AG09319 (cell line): ENCODE results near the gene KRT37.
"Not testable (repeated sequence)": the region's sequence is repeated elsewhere in the genome, so short reads cannot be mapped to it uniquely, and the experiment has no call there.

Experiments
- DNase-seq: peaks from one replicate; pipeline ENCODE4 v3.0.0-alpha.2; 2010; ENCODE audit warnings: low read depth; ENCODE audit errors: extremely low read depth
- TF ChIP-seq, protein P1 (sequence below): IDR thresholded peaks from 2 replicates; pipeline ENCODE4 v1.5.1; 2011; ENCODE audit warnings: low read depth, mild to moderate bottlenecking, inconsistent platforms, low read length, moderate library complexity

The KRT37 gene

DNA sequence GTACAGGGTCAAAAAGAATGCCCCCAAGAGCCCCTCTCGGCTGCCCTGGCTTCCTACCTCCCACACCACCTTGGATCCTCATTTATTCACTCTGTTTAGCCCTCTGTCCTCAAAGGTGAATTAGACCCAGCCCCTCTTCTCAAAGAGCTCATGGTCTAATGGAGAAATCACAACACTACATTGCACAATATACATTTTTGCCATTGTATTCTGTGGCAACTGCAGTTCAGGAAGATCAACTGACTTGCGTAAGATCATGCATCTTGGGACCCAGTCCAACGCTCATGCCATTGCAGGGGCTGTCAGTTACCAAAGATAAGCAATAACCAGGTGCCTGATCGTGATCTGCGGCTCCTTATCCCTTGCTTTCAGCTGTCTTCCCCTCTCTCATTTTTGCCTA is 15.0 kb upstream of the KRT37 start:
- TF ChIP-seq, protein P1, sequence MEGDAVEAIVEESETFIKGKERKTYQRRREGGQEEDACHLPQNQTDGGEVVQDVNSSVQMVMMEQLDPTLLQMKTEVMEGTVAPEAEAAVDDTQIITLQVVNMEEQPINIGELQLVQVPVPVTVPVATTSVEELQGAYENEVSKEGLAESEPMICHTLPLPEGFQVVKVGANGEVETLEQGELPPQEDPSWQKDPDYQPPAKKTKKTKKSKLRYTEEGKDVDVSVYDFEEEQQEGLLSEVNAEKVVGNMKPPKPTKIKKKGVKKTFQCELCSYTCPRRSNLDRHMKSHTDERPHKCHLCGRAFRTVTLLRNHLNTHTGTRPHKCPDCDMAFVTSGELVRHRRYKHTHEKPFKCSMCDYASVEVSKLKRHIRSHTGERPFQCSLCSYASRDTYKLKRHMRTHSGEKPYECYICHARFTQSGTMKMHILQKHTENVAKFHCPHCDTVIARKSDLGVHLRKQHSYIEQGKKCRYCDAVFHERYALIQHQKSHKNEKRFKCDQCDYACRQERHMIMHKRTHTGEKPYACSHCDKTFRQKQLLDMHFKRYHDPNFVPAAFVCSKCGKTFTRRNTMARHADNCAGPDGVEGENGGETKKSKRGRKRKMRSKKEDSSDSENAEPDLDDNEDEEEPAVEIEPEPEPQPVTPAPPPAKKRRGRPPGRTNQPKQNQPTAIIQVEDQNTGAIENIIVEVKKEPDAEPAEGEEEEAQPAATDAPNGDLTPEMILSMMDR: no peak
- no peak for DNase-seq

DNA sequence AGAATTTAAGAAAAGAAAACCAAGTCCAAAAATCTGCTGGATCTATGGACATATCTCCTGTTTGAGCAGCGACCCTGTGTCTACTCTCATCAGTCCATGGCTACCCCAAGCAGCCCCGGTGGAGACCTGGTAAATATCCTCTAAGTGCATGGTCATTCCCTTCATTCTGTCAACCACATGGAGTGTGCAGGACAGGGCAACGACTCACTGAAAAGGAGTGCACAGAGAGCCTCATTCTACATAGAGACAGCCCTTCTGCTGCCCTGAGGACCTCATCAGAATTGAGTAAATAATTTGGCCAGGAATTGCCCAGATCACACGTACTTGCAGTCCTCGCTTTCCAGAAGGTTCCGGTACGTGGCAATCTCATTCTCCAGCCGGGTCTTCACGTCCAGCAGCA is 13.4 kb upstream of the KRT37 start:
- TF ChIP-seq, protein P1: no peak

DNA sequence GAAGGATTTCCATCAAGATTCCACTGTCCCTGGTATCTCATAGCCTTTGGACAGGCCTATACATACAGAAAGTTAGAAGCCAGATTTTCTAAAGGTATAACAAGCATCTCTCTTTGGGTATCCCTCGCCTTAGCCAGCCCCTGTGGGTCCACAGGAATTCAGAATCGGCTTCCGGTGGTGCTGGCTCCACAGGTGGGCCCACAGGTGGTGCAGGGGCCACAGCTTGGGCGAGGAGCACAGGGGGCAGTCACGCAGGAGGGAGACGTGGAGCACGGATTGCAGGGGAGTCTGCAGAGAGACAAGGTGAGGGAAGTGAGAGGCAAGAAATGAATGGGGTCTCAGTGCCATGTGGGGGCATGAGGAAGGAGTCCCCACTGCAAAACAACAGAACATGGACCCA is 12.9 kb upstream of the KRT37 start:
- DNase-seq: no peak
- TF ChIP-seq, protein P1: no peak

More for the DNA sequence above, 13.4 kb upstream of the KRT37 start:
- DNase-seq: no peak

DNA sequence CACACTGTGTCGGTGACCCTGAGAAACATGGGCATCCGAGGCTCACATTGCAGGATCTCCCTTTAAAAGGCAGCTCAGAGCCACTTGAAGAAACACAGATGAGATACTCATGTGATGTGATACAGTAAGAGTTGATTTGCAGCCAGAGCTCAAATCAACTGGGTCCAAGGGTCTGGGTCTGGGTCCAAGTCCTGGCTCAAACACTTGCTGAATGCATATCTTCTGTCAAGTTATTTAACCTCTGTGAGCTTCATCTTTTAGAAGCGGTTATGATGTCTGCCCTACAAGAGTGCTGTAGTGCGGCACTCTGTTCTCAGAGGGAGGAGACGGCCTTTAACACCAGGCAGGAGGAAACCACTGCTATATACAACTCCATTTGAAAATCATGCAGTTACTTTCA is 10.0 kb upstream of the KRT37 start:
- DNase-seq: no peak
- TF ChIP-seq, protein P1: no peak

DNA sequence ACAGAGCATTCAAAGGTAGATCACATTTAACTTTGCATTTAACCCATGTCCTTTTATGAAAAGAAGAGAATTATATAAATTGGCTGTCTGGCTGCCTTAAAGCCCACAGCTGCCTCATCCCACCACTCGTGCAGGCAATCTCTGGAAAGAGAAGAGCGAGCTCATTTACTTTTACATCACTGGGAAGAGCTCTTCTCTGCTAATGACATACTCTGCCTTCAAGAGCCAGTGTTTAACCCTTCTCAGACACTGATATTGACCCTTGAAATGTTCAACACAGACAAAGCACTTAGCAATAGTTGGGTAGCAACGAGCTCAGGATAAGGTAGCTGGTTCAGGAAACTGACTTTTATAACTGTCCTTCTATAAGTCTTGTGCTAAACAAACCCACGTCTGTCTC is 9.6 kb upstream of the KRT37 start:
- TF ChIP-seq, protein P1: no peak
- no peak for DNase-seq

DNA sequence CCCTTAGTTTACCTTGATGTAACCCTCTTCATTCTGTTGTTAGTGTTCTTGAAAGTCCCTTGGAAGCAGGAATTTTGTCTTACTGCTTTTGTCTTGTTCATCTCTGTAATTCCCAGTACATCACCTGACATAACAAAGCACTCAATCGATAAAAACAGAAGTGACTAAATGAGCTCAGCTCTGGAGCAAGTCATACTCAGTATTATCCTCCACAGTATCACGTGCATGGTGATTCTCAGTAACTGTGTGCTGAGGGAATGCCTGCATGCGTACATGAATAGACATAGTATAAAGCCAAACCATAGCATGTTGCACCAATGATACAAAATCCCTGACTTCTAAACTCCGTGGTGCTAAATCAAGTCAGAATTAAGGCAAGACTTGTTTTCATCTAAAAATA is 9.2 kb upstream of the KRT37 start:
- no peak for DNase-seq

DNA sequence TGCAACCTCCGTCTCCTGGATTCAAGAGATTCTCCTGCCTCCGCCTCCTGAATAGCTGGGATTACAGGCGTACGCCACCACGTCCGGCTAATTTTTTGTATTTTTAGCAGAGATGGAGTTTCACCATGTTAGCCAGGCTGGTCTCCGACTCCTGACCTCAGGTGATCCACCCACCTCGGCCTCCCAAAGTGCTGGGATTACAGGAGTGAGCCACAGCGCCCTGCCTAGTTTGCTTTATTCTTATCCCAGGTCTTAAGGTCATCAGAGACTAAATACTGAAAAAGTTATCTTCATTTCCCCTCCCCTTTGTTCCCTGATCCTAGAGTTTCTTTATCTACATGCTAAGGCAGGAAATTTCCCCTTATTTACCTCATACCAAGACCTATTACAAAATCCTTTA is 6.0 kb upstream of the KRT37 start:
- DNase-seq: not testable (repeated sequence)

More for the DNA sequence above, 9.2 kb upstream of the KRT37 start:
- TF ChIP-seq, protein P1: no peak

DNA sequence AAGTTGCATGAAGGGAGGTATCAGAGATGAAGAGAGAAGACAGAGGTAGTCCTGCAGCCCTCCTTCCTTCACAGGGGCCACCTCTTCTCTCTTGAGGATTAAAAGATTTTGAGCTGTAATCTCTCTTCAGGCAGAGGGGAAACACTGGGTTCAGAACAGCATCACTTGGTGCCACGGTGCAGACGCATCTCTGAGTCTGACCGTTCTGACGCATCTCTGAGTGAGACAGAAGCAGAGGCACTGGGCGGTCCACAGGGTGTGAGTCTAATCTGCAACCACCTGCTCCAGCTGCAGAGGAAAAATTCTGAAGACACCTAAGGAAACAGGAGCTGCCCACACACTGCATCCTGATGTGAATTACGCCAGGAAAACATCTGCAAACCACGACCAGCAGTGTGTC is 5.3 kb upstream of the KRT37 start:
- DNase-seq: no peak
- TF ChIP-seq, protein P1: no peak
